ENCODE results near the gene MARK2. TPM values are rescaled to one million over a fixed set of nuclear protein-coding genes. Genes with fewer than 3 reads are reported as not detected.

The MARK2 gene
- total and polyA plus RNA-seq, 10 of the 15 experiments (the other 5 are each of a cell fraction or from before 2014, with no cell fraction given): 0.19 to 29.5 (median 13.2) TPM

DNA sequence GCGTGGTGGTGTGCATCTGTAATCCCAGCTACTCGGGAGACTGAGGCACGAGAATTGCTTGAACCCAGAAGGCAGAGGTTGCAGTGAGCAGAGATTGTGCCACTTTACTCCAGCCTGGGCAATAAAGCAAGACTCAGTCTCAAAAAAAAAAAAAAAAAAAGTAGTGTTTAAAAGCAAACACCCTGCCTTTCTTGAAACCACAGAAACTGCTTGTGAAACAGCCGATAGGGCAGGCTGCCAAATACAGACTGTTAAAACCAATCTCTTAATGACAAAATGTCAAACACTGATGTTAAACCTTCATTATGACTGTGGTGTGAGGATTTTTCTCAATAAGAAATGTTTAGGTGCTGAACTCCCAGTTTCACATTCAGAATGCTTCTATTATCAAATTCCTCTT lies 27.3 kb downstream of the MARK2 start (continued):
- TF ChIP-seq, protein P1, sequence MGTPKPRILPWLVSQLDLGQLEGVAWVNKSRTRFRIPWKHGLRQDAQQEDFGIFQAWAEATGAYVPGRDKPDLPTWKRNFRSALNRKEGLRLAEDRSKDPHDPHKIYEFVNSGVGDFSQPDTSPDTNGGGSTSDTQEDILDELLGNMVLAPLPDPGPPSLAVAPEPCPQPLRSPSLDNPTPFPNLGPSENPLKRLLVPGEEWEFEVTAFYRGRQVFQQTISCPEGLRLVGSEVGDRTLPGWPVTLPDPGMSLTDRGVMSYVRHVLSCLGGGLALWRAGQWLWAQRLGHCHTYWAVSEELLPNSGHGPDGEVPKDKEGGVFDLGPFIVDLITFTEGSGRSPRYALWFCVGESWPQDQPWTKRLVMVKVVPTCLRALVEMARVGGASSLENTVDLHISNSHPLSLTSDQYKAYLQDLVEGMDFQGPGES (IDR thresholded peaks at IDR 0.05): no peak
- TF ChIP-seq, protein P2, sequence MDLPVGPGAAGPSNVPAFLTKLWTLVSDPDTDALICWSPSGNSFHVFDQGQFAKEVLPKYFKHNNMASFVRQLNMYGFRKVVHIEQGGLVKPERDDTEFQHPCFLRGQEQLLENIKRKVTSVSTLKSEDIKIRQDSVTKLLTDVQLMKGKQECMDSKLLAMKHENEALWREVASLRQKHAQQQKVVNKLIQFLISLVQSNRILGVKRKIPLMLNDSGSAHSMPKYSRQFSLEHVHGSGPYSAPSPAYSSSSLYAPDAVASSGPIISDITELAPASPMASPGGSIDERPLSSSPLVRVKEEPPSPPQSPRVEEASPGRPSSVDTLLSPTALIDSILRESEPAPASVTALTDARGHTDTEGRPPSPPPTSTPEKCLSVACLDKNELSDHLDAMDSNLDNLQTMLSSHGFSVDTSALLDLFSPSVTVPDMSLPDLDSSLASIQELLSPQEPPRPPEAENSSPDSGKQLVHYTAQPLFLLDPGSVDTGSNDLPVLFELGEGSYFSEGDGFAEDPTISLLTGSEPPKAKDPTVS (IDR thresholded peaks at IDR 0.05; ENCODE audit: low read depth, low read length): no peak
- TF ChIP-seq, protein P3, sequence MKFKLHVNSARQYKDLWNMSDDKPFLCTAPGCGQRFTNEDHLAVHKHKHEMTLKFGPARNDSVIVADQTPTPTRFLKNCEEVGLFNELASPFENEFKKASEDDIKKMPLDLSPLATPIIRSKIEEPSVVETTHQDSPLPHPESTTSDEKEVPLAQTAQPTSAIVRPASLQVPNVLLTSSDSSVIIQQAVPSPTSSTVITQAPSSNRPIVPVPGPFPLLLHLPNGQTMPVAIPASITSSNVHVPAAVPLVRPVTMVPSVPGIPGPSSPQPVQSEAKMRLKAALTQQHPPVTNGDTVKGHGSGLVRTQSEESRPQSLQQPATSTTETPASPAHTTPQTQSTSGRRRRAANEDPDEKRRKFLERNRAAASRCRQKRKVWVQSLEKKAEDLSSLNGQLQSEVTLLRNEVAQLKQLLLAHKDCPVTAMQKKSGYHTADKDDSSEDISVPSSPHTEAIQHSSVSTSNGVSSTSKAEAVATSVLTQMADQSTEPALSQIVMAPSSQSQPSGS (IDR thresholded peaks at IDR 0.05; ENCODE audit: low read length): peak; percentile 54; the same call in 1 of the 2 replicates
- peak; percentile 84 to 87 for TF ChIP-seq IKZF2 (IDR thresholded peaks at IDR 0.05)
- TF ChIP-seq LARP7 (IDR thresholded peaks at IDR 0.05): no peak
- no peak for TF ChIP-seq MYB (IDR thresholded peaks at IDR 0.05; ENCODE audit: borderline replicate concordance, low read depth, low read length)
- TF ChIP-seq, protein P4, sequence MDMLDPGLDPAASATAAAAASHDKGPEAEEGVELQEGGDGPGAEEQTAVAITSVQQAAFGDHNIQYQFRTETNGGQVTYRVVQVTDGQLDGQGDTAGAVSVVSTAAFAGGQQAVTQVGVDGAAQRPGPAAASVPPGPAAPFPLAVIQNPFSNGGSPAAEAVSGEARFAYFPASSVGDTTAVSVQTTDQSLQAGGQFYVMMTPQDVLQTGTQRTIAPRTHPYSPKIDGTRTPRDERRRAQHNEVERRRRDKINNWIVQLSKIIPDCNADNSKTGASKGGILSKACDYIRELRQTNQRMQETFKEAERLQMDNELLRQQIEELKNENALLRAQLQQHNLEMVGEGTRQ (IDR thresholded peaks at IDR 0.05; ENCODE audit: borderline replicate concordance, low read depth, low read length): no peak
- TF ChIP-seq CBFB (IDR thresholded peaks at IDR 0.05; ENCODE audit: low read depth): peak; percentile 58; the same call in 1 of the 2 replicates
- TF ChIP-seq PAX5 (IDR thresholded peaks at IDR 0.05; ENCODE audit: borderline replicate concordance, low read depth, low read length): no peak
- 0 out of 2 replicates have a peak, but pooled peaks have one; percentile 63 for TF ChIP-seq BMI1 (IDR thresholded peaks at IDR 0.05; ENCODE audit: borderline replicate concordance)
- TF ChIP-seq GATAD2B (conservative IDR thresholded peaks at IDR 0.05; ENCODE audit: low read depth): no peak
- no peak for TF ChIP-seq TBL1XR1 (IDR thresholded peaks at IDR 0.05; ENCODE audit: low read depth, low read length)
- TF ChIP-seq RAD21 (IDR thresholded peaks at IDR 0.05; ENCODE audit: insufficient read depth, low read depth, low read length): peak; percentile 13; the same call in 1 of the 2 replicates
- TF ChIP-seq ESRRA (IDR thresholded peaks at IDR 0.05; ENCODE audit: low read length): no peak
- TF ChIP-seq SREBF1 (IDR thresholded peaks at IDR 0.05; ENCODE audit: low read length): no peak
- peak; percentile 52 for TF ChIP-seq MEF2B (IDR thresholded peaks at IDR 0.05; ENCODE audit: partially characterized antibody, poor library complexity, severe bottlenecking)
- TF ChIP-seq EED (IDR thresholded peaks at IDR 0.05; ENCODE audit: low read depth): no peak
- no peak for TF ChIP-seq SUPT20H (IDR thresholded peaks at IDR 0.05; ENCODE audit: borderline replicate concordance, control insufficient read depth, low read depth, low read length)
- no peak for TF ChIP-seq RBBP5 (conservative IDR thresholded peaks at IDR 0.05)
- TF ChIP-seq KDM1A (IDR thresholded peaks at IDR 0.05; ENCODE audit: borderline replicate concordance): no peak
- TF ChIP-seq CHD4 (IDR thresholded peaks at IDR 0.05): no peak
- TF ChIP-seq SMC3 (IDR thresholded peaks at IDR 0.05; ENCODE audit: borderline replicate concordance, low read length): no peak
- TF ChIP-seq MTA2 (IDR thresholded peaks at IDR 0.05; ENCODE audit: low read depth): peak; percentile 95
- TF ChIP-seq CBX5 (IDR thresholded peaks at IDR 0.05; ENCODE audit: low read depth): 0 out of 2 replicates have a peak, but pooled peaks have one; percentile 47
- TF ChIP-seq SIX5 (IDR thresholded peaks at IDR 0.05; ENCODE audit: low read depth, low read length, severe bottlenecking): no peak

Data from GM12878 (cell line).